GM21576 (cell line): ENCODE results near the gene GOLGA8A.
"Not testable (repeated sequence)": the region's sequence is repeated elsewhere in the genome, so short reads cannot be mapped to it uniquely, and the experiment has no call there.

Experiments used
- ATAC-seq: cut with Tn5 transposase; IDR thresholded peaks from one replicate; pipeline ENCODE4 v1.9.1; 2021; ENCODE audit warnings: mild to moderate bottlenecking, moderate library complexity; ENCODE audit not compliant: unreplicated experiment

GOLGA8A gene

DNA sequence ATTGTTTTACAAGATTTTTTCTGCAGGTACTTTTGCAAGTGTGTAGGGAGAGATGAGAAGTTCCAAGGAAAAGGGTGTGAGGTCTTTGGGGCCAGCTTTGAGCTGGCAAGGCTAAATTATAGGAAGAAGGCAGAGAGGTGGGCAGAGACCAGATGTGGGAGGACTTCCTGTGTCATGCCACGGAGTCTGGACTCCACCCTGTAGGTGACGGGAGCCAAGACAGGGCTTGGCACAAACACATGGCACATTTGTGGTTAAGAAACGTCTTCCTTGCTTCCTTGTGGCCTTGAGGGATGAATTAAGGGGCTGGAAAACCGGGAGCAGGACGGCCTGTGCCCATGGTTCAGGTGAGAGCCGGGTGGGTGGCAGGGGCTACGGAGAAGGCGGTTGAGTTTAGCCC, 19.2 kb downstream of the GOLGA8A start:
- ATAC-seq, result not testable (repeated sequence)

DNA sequence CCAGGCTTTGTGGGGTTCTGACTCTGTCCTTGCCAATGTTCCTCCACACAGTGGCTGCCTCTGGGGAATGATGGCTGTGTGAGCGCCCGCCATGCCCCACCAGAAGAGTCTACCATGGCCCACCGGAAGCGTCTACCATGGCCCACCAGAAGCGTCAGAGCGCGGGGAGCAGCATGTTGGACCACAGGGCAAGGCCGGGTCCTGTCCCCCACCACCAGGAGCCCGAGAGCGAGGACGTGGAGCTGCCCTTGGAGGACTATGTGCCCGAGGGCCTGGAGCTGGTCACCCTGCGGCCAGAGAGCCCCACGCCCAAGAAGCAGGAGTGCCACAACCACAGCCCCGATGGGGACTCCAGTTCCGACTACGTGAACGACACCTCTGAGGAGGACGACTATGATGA, 28.1 kb downstream of the GOLGA8A start:
- not testable (repeated sequence) for ATAC-seq

DNA sequence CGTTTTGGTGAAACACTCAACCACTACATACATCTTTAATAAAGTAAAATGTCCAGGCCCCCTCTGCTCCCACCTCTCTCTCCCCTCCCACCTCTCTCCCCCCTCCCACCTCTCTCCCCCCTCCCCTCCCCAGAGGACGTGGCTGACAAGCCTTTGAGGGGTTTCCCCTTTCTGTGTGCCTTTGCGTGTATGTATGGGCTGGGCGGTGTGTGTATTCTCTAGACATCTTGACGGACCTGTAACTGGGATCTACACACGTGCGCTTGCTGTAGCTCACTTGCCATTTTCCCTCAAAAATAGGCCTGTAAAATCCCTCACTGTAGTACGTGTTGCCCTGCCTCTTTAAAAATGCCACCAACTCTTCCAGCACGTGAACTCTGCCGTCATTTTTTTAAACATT, 28.6 kb downstream of the GOLGA8A start:
- not testable (repeated sequence) for ATAC-seq

DNA sequence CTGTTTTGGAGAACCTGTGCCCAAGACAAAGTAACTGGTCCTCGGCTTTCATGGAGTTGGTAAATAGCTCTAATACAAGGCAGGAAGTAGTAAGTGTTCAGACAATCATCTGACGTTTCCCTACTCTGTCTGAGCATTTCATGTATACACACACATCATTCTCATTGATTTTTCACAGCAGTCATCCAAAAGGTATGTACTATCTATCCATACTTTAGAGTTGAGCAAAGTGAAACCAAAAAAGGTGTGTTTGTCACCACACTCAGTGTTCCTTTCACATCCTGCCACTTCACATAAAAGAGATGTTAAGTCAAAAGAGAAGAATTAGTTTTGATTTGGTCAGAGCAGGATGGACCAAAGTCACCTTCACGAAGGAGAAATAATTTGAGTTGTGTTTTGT, 33.7 kb downstream of the GOLGA8A start:
- peak; percentile 50 for ATAC-seq

DNA sequence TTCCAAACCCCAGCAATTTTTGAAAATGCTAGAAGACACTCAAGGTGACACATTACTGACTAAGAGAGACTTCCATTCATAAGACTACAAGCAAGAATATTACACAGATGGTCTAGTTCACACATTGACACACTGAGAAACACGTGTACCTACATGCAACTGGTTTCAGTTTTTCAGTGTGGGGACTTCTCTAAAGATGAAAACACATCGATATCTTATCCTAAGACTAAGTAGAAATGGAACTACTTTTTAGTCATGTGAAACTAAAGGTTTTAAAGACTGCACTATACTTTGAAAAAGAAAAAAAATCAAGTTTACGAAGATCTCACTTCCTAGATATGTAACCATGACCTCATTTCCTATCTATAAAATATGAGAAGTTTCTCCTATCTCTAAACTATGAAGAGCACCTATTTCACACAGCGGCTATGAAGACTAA, 34.4 kb downstream of the GOLGA8A start:
- ATAC-seq, result peak; percentile 58

DNA sequence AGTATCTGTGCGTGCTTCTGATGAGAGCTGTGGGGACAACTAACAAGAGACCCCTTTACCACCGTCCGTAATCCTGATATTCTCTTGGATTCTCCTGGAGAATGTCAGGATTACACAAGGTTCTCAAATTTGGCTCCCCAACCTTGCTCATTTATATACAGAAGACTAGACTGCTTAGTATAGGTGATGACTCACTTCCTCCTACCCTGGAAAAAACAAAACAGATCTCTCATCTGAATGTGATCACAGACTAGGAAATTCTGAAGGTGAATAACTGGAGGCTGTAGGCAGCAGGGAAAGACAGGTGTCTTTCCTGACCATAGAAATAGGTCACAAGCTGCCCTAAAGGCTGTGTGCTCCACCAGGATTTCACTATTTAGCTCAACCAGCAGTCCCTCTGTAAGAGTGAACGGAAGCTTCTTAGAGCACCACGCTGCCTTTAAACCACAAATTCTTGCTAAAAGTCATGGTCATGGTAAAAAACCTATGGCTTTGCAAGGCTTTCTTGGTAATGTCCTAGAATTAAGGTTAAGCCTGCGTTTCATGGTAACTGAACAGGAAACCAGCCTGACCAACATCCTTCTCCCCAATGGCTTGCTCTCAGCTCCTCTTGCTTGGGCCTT, 39.9 kb downstream of the GOLGA8A start:
- ATAC-seq, result not testable (repeated sequence)

DNA sequence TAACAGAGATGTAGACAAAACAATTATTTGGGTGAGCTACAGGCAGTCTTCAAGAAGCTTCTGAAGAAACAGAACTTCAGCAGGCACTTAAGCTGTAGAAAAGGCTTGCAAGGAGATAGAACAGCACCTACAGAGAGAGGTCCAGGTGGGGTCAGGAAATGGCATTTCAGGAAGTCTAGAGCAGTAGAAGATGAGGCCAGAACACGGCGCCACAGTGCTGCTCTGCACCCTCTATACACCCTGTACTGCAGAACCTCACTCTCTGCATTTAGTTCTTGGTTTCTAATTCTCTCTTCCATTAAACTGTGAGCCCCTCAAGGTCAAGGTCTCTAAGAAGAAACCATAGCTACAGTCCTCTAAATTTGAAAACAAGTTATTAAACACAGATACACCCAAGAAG, 44.6 kb downstream of the GOLGA8A start:
- not testable (repeated sequence) for ATAC-seq

DNA sequence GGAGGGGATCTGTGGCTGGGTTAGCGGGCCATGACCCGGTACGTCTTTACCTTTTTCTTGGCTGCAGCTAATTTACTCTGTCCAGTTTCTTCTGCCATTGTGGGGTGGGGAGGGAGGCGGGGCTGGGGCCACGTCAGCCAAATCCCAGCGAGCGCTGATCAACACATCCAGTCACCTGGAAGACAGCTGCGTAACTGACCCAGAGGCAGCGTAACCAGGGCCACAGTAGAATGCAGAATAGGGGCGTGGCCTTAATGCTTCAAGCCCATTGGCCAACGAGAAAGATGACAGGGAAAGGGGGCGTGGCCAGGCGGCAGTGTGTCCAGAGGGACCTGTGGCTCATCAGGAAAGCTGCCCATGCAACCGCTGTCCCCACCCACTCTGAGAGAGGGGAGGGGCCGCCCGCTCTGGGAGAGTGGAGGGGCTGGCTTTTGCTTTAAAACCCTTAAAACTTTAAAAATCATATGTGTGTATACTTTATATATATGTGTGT, 48.0 kb downstream of the GOLGA8A start:
- not testable (repeated sequence) for ATAC-seq
